GM18505 (cell line): ENCODE measurements around the gene STAMBPL1.

ENCODE experiments used
- ATAC-seq: cut with Tn5 transposase; IDR thresholded peaks from one replicate; pipeline ENCODE4 v1.9.1; 2021; ENCODE audit not compliant: unreplicated experiment
- POLR2A ChIP-seq: IDR thresholded peaks from 4 replicates; pipeline ENCODE4 v1.6.1; 2011; ENCODE audit warnings: borderline replicate concordance; ENCODE audit not compliant: insufficient read depth, insufficient read length; ENCODE audit errors: extremely low read depth

Gene STAMBPL1

DNA sequence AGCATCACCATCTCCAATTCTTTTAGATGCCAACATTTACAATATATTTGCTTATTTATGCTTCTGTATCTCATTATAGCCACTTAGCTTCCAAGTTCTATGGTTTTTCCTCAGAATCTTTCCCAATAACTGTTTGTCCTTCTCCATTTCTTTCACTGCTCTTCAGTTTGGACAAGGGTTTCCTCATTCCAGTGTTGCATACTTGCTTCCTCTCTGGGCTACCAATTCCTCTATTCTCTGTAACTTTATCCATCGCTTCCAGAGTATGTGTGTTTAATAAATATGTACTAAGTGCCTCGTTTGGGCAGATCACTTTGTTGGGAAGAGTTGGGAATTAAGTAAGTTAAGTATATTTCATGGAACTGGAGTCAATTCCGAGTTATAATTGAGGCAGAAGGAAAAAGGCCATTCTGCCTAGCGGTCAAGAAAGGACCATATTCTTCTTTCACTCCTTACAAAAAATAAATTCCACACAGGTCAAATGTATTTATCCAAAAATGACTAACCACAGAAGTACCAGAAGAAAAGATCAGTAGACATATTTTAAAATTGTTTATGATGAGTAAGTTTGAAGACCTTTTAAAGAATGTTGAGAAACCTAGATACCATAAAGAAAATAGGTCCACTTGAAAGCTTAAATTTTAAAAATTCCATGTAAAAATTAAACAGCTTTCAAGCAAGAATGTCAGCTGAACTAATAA is 10.8 kb downstream of the STAMBPL1 start:
- no peak for TF ChIP-seq POLR2A
- no peak for ATAC-seq

DNA sequence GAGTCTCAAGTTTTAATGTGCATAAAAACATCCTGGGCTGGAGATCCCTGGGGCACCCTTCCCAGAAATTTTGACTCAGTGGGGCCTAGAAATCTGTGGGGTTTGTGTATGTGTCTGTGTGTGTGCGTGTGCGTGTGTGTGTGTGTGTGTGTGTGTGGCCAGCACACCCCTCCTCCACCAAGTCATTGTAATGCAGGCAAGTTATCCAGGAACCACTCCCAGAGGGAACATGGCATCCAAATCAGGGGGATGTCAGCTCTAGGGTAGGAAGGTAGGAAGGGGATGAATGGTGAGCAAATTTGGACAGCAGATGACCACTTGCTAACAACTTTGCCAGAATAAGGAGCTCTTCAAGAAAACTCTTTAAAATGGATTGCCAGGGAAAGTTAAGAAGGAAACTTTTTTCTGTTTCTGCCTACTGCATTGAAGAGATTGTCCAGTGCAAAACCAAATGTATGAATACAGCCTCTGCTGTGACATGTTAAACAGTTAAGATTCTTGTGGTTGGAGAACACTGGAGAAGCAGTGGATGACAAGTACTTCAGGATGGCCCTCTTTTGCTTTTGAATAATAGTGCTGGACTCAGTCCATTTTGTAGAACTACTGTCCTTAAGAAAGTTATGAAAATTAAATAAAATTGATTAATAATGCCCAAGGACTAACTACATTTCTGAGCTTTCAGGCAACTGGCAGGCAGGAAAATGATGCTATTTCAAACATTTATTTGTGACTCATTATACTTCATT is 12.3 kb downstream of the STAMBPL1 start:
- no peak for ATAC-seq
- TF ChIP-seq POLR2A = no peak

DNA sequence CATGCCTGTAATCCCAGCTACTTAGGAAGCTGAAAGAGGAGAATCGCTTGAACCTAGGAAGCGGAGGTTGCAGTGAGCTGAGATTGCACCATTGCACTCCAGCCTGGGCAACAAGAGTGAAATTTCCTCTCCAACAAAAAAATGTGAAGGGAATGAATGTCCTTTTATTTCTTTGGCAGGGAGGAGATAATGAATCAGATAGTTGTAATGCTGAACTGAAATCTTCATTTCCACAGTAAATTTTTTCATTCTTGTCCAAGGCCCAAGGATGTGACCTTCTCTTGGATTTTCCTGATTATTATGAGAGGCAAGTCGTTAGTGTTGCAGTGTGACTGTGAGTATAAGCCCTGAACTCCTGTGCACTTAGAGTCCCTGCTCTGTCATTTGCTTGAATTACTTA is 13.6 kb downstream of the STAMBPL1 start:
- ATAC-seq = no peak
- TF ChIP-seq POLR2A = no peak

DNA sequence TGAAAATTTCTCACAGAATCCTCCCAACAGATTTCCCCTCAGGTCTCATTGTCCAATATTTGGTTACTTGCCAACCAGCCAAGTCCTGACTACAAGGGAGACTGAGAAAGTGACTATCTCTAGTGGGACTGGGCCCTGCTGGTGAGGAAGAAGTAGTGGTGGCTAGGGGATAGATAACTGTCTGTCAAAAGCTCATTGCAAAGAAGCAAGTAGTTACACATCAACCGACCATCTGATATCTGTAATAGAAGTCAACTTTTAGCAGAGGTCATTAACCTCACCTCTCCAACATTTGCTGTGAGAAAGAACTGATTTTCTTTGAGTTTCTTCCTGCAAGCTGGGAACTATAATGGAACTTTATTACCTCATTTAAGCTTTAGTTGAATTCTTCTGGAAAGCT is 15.2 kb downstream of the STAMBPL1 start:
- no peak for TF ChIP-seq POLR2A
- ATAC-seq = no peak

DNA sequence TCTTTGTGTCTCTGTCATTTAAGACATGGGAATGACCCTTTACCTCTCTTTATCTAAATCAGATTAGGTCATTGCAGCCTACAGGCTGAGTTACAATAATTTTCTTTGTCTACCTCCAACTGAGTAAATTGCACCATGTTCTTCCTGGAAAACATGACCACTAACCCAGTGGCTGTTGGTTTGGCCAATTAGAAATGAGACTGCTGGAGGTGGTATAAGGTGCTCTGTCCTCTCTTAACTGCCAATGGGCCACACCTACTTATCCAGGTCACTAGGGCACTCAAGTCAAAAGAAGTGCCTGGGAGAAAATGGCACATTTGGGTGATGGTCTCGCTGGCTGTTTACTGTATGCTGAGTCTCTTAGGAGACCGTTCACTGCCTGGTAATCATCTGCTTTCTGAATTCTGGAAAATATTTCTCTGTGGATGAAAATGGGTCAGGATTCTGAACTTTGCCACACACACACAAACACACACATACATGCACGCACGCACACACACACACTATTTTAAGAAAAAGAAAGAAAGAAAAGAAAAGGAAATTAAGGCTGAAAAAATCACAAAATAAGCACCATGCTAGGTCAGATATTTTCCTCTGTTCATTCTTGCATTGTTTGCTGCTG is 16.4 kb downstream of the STAMBPL1 start:
- no peak for TF ChIP-seq POLR2A
- ATAC-seq = no peak

DNA sequence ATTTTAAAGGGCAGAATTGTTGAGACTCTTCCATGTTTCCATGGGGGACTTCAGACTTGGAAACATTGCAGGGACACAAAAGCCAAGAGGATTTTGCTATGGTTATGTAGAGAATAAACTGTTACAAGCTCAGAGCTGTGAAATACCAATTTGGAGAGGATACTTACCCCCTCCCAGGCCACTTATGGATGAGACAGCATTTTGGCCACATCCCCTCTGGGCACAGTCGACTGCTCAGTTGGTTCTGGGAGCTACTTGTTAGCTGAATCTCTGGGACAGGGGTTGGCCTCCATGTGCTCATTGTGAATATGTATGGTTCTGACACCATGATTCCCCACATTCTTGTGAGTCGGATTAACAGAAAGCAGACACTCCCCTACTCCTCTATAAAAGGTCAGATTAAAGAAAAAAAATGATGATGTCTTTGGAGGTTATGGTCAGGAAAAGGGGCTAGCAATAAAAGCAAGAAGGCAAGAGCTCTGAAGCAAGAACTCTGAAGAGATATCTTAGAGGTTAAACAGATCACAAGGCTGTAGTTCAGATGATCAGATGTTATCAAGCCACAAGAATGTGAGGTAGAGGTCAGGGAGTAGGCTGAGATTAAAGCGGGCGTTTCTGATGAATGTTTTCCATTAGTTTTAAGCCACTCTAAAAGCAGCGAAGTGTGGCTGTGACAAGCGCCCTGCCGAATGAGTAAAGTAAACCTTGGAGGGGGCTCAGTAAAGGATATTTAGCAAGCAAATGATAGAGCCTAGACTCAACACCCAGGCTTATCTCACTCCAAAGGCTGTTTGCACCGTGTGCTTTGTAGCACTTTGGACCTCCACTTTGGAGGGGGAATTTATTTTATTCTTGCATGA is 17.2 kb downstream of the STAMBPL1 start:
- no peak for ATAC-seq
- TF ChIP-seq POLR2A = no peak

DNA sequence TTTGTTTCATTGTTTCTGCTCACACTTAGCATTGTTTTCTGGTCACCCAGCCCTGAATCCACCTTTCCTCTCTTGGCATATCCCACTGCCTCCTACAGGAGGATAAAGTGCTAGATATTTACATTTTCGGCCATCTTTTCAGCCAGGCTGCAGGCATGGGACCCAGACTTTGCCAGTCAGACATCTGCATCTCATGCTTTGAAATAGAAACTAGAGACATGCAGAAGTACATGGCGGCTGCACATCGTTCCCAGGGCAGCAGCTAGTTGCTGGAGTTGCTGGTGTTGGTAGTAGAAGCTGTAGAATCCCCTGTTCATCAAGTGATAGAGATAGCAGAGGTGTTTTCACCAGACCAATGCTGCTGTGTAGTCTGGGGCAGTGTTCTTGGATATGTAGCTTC is 18.7 kb downstream of the STAMBPL1 start:
- no peak for ATAC-seq
- TF ChIP-seq POLR2A = no peak

DNA sequence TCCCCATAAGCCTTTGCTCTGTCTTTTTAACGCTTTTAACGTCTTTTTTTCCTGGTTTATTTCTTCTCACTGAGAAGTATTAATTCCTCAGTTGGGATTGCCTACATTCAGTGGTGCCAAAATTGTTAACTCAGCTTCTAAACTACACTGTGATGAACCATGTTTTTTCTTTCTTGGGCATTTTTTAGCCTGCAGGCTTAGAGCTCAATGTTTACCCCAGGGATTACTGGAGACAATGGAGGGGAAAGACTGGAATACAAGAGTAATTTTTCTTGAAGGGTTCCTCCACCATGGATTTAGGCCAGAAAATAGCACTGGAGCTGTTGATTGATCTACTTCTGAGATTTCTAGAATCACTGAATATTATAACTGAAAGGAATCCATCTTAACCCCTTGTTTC is 19.8 kb downstream of the STAMBPL1 start:
- ATAC-seq = no peak
- no peak for TF ChIP-seq POLR2A

DNA sequence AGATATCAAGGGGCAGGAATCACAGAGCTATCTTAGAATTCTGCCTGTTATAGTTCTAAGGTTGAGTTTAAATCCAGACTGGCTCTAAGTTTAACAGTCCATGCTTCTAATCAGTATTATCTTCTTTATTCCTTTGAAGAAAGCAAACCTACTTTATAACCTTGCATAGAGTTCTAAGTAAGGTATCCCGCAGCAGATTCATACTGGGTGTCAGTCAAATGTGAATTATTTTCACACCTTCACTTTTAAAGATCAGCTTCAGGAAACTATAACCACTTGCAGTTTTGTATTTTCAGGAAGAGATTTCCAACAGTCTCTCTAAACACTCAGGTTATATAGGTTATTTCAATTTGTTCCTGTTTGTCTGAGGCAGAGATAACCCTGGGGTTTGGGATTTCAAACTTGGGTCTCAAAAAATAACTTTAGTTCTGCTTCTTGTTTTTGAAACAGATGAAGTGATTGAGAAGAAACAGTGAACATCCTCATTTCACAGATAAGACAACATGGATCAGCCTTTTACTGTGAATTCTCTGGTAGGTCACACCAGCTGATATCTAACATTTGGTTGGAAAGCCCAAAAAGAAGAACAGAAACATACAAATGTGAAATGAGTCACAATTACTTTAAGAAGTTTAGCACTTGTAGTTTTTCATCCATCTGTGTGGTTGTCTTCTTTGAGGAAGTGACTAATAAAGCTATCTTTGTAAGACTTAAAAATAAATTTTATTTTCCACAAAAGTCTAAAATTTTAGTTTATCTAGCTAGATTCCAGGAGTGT is 21.4 kb downstream of the STAMBPL1 start:
- ATAC-seq = peak; percentile 81
- peak; percentile 5 for TF ChIP-seq POLR2A

DNA sequence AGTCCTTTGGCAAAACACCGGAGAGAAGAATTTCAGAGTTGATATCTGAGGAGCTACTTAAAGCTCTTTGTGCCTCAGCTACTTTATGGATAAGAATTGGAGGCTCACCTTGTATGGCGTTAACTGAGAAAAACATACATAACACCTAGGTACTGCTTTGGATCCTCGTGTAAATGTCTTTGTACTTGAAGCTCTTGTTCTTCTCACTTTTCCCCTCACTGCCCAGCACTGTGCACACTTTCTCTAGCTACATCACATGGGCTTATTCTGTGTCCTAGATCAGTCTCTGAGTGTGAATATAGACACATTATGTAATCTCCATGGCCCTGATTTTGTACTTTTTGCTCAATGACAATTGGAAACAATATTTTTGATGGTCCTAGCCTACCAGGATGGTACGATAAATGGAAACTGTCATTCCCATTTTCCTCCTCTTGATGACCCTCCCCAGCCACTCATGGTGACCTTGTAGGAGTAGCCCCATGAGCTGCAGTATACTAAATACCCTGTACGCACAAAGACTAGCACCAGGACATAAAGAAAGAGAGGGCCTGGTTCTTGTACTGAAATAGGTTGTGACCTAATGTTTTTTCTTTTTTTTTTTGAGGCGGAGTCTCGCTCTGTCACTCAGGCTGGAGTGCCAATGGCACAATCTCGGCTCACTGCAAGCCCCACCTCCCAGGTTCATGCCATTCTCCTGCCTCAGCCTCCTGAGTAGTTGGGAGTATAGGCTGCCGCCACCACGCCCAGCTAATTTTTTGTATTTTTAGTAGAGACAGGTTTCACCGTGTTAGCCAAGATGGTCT is 22.1 kb downstream of the STAMBPL1 start:
- peak; percentile 43 for ATAC-seq
- no peak for TF ChIP-seq POLR2A

DNA sequence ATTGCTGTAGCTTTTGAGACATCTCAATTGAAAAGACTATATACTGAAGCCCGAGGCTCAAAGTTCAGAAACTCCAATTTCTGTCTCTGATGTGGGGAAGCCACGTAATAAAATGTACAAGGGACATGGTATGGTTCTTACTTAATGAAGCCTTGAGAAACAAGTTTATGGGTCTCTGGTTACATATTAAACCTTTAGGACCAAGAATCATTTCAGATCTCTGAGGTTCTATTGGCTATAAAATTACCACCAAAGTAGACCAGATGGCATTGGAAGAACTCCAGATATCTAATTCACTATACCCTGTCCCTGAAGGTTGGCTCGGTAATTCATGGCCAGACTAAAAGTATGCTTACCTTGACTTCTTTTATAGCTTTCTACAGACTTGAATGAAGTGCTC is 23.7 kb downstream of the STAMBPL1 start:
- no peak for TF ChIP-seq POLR2A
- no peak for ATAC-seq

DNA sequence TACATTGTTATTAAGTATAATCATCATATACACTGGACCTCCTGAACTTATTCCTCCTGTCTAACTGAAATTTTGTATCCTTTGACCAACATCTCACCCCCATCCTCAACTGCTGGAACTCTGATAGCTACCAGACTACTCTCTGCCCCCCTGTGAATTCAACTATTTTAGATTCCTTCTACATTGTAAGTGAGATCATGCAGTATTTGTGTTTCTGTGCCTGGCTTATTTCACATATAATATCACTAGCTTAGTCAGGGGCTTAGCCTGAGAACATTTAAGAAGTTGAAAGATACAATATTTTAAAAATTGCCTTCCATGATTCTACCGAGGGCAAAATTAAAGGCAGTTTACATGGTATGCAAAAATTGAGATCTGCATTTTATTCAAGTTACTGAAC is 26.9 kb downstream of the STAMBPL1 start:
- no peak for TF ChIP-seq POLR2A
- no peak for ATAC-seq
